ENCODE data around the gene GABRB1.

The GABRB1 gene

GRCh38 chr4:47193179-47193578 is 161.8 kb downstream of the GABRB1 start:
- ATAC-seq: no peak
- TF ChIP-seq SNAI2 (CRISPR knock-in tag; IDR thresholded peaks at IDR 0.05): no peak
- no peak for TF ChIP-seq OSR1 (CRISPR knock-in tag; IDR thresholded peaks at IDR 0.05)
- TF ChIP-seq ZNF70 (CRISPR knock-in tag; IDR thresholded peaks at IDR 0.05): no peak
- no peak for TF ChIP-seq ZFP30 (CRISPR knock-in tag; IDR thresholded peaks at IDR 0.05)
- TF ChIP-seq TCF4 (CRISPR knock-in tag; IDR thresholded peaks at IDR 0.05; ENCODE audit: borderline replicate concordance): no peak
- TF ChIP-seq PPARA (CRISPR knock-in tag; IDR thresholded peaks at IDR 0.05; ENCODE audit: borderline replicate concordance): no peak
- TF ChIP-seq CSDC2 (CRISPR knock-in tag; IDR thresholded peaks at IDR 0.05): no peak
- no peak for TF ChIP-seq ZNF8 (CRISPR knock-in tag; IDR thresholded peaks at IDR 0.05)

- no peak for ATAC-seq
- no peak for TF ChIP-seq ZNF565 (CRISPR knock-in tag; conservative IDR thresholded peaks at IDR 0.05; ENCODE audit: low read depth)
- TF ChIP-seq ARNTL (CRISPR knock-in tag; IDR thresholded peaks at IDR 0.05; ENCODE audit: borderline replicate concordance, low read depth): no peak
- TF ChIP-seq ZNF70 (CRISPR knock-in tag; IDR thresholded peaks at IDR 0.05): no peak
- no peak for TF ChIP-seq TCF4 (CRISPR knock-in tag; IDR thresholded peaks at IDR 0.05; ENCODE audit: borderline replicate concordance)
- TF ChIP-seq ZFP30 (CRISPR knock-in tag; IDR thresholded peaks at IDR 0.05): no peak
- TF ChIP-seq BACH2 (CRISPR knock-in tag; IDR thresholded peaks at IDR 0.05; ENCODE audit: borderline replicate concordance): no peak
- no peak for TF ChIP-seq SNAI2 (CRISPR knock-in tag; IDR thresholded peaks at IDR 0.05)
- TF ChIP-seq ZNF8 (CRISPR knock-in tag; IDR thresholded peaks at IDR 0.05): no peak
- no peak for TF ChIP-seq ZFP3 (CRISPR knock-in tag; IDR thresholded peaks at IDR 0.05)
- no peak for TF ChIP-seq PPARA (CRISPR knock-in tag; IDR thresholded peaks at IDR 0.05; ENCODE audit: borderline replicate concordance)
- no peak for TF ChIP-seq OSR1 (CRISPR knock-in tag; IDR thresholded peaks at IDR 0.05)
- TF ChIP-seq CSRNP3 (CRISPR knock-in tag; IDR thresholded peaks at IDR 0.05): no peak
- TF ChIP-seq CSDC2 (CRISPR knock-in tag; IDR thresholded peaks at IDR 0.05): no peak
- TF ChIP-seq PATZ1 (CRISPR knock-in tag; IDR thresholded peaks at IDR 0.05; ENCODE audit: borderline replicate concordance): no peak
- no peak for TF ChIP-seq TSHZ2 (CRISPR knock-in tag; IDR thresholded peaks at IDR 0.05)
- TF ChIP-seq ESRRG (CRISPR knock-in tag; IDR thresholded peaks at IDR 0.05): no peak
- no peak for TF ChIP-seq POU6F1 (CRISPR knock-in tag; IDR thresholded peaks at IDR 0.05; ENCODE audit: borderline replicate concordance, low read depth)
Observed at GRCh38 chr4:47194036-47194737, 162.8 kb downstream of the GABRB1 start.

GRCh38 chr4:47195706-47196105 is 164.3 kb downstream of the GABRB1 start:
- TF ChIP-seq ISL1 (CRISPR knock-in tag; IDR thresholded peaks at IDR 0.05) (no peak), TSHZ2 (CRISPR knock-in tag; IDR thresholded peaks at IDR 0.05) (no peak), RARB (CRISPR knock-in tag; IDR thresholded peaks at IDR 0.05) (no peak), GLIS3 (CRISPR knock-in tag; IDR thresholded peaks at IDR 0.05) (no peak), BACH2 (CRISPR knock-in tag; IDR thresholded peaks at IDR 0.05; ENCODE audit: borderline replicate concordance) (no peak), PPARA (CRISPR knock-in tag; IDR thresholded peaks at IDR 0.05; ENCODE audit: borderline replicate concordance) (no peak), PATZ1 (CRISPR knock-in tag; IDR thresholded peaks at IDR 0.05; ENCODE audit: borderline replicate concordance) (no peak)
- ATAC-seq: no peak

Measured in SK-N-SH treated with all-trans-retinoic acid at 6 μM for 48 hours (cell line).